ENCODE data around the gene ZSCAN12.
"Not testable (repeated sequence)": the region's sequence is repeated elsewhere in the genome, so short reads cannot be mapped to it uniquely, and the experiment has no call there.

ZSCAN12 gene

GRCh38 chr6:28408076-28408802 lies 8.7 kb upstream of the ZSCAN12 start:
- H3K27me3 Mint-ChIP-seq: peaks cover 29% of the 10 kb centered on the region
- H3K9me3 Mint-ChIP-seq: no peaks in the 10 kb centered on the region
- peak overlapping the region; percentile 36 to 52 for H3K4me3 Mint-ChIP-seq
- DNase-seq: peak in 1 of 2 donors; percentile 10
- peak overlapping the region; percentile 55 to 64 for H3K27ac Mint-ChIP-seq
- H3K4me1 Mint-ChIP-seq: peaks cover 26% of the 10 kb centered on the region
- peak; percentile 87 for ATAC-seq

GRCh38 chr6:28407401-28407800 lies 7.9 kb upstream of the ZSCAN12 start:
- H3K27me3 Mint-ChIP-seq: peaks cover 36% of the 10 kb centered on the region
- peak; percentile 94 for ATAC-seq

GRCh38 chr6:28403923-28404322 lies 4.4 kb upstream of the ZSCAN12 start:
- ATAC-seq, H3K27ac Mint-ChIP-seq: not testable (repeated sequence)

More at GRCh38 chr6:28407401-28407800, 7.9 kb upstream of the ZSCAN12 start:
- no peaks in the 10 kb centered on the region for H3K9me3 Mint-ChIP-seq
- peak overlapping the region; percentile 25 to 52 for H3K4me3 Mint-ChIP-seq
- H3K4me1 Mint-ChIP-seq: peaks cover 33% of the 10 kb centered on the region
- peak overlapping the region in 1 of 2 donors; percentile 88 for H3K27ac Mint-ChIP-seq
- DNase-seq: peak in 1 of 2 donors; percentile 35

GRCh38 chr6:28402197-28402596 lies 2.6 kb upstream of the ZSCAN12 start:
- no peak for ATAC-seq
- Mint-ChIP-seq H3K27me3 (peaks cover 31% of the 10 kb centered on the region), H3K27ac (no peak overlapping the region), H3K4me1 (peaks cover 47% of the 10 kb centered on the region), H3K4me3 (no peak overlapping the region), H3K9me3 (no peaks in the 10 kb centered on the region)
- no peak for DNase-seq

More at GRCh38 chr6:28403923-28404322, 4.4 kb upstream of the ZSCAN12 start:
- Mint-ChIP-seq H3K4me1 (peaks cover 51% of the 10 kb centered on the region), H3K27me3 (peaks cover 31% of the 10 kb centered on the region)
- H3K9me3 Mint-ChIP-seq, DNase-seq, H3K4me3 Mint-ChIP-seq: not testable (repeated sequence)

- Mint-ChIP-seq H3K4me3 (peak overlapping the region in 1 of 2 donors; percentile 18), H3K27ac (peak overlapping the region in 1 of 2 donors; percentile 35), H3K4me1 (peaks cover 52% of the 10 kb centered on the region), H3K9me3 (no peaks in the 10 kb centered on the region), H3K27me3 (peaks cover 29% of the 10 kb centered on the region)
- DNase-seq (no peak), ATAC-seq (no peak)
Observed at GRCh38 chr6:28401172-28401571, 1.6 kb upstream of the ZSCAN12 start.

GRCh38 chr6:28400122-28400451 lies 540 bp upstream of the ZSCAN12 start:
- no peak for ATAC-seq
- DNase-seq: no peak
- Mint-ChIP-seq H3K4me3 (peak overlapping the region; percentile 91 to 94), H3K27me3 (peaks cover 22% of the 10 kb centered on the region), H3K9me3 (no peaks in the 10 kb centered on the region), H3K4me1 (peaks cover 63% of the 10 kb centered on the region), H3K27ac (peak overlapping the region; percentile 98)

GRCh38 chr6:28395918-28396317 lies 3.6 kb downstream of the ZSCAN12 start:
- no peak for ATAC-seq
- Mint-ChIP-seq H3K4me1 (peaks cover 54% of the 10 kb centered on the region), H3K27ac (no peak overlapping the region), H3K27me3 (peaks cover under 1% of the 10 kb centered on the region), H3K4me3 (peak overlapping the region; percentile 21 to 49), H3K9me3 (no peaks in the 10 kb centered on the region)
- no peak for DNase-seq

- Mint-ChIP-seq H3K27ac (no peak overlapping the region), H3K27me3 (no peaks in the 10 kb centered on the region), H3K9me3 (no peaks in the 10 kb centered on the region), H3K4me1 (peaks cover 47% of the 10 kb centered on the region), H3K4me3 (no peak overlapping the region)
- DNase-seq (no peak), ATAC-seq (no peak)
Observed at GRCh38 chr6:28393912-28394662, 5.5 kb downstream of the ZSCAN12 start.

- Mint-ChIP-seq H3K9me3 (no peaks in the 10 kb centered on the region), H3K27ac (no peak overlapping the region), H3K27me3 (no peaks in the 10 kb centered on the region), H3K4me3 (no peak overlapping the region), H3K4me1 (peaks cover 25% of the 10 kb centered on the region)
- no peak for ATAC-seq
- no peak for DNase-seq
Observed at GRCh38 chr6:28390688-28391087, 8.9 kb downstream of the ZSCAN12 start.

- Mint-ChIP-seq H3K27me3 (no peaks in the 10 kb centered on the region), H3K4me1 (peaks cover 30% of the 10 kb centered on the region), H3K27ac (no peak overlapping the region), H3K4me3 (no peak overlapping the region), H3K9me3 (peaks cover 0 to 7% of the 10 kb centered on the region in 2 donors)
- DNase-seq (no peak), ATAC-seq (no peak)
Observed at GRCh38 chr6:28384143-28384533, 15.4 kb downstream of the ZSCAN12 start.

- no peaks in the 10 kb centered on the region for H3K27me3 Mint-ChIP-seq
- ATAC-seq (peak; percentile 88), DNase-seq (peak; percentile 53 to 55)
- H3K4me3 Mint-ChIP-seq: peak overlapping the region; percentile 76 to 91
- H3K9me3 Mint-ChIP-seq: peaks cover 0 to 7% of the 10 kb centered on the region in 2 donors
- H3K4me1 Mint-ChIP-seq: peaks cover 28% of the 10 kb centered on the region
- H3K27ac Mint-ChIP-seq: peak overlapping the region; percentile 47 to 95
Observed at GRCh38 chr6:28383235-28384142, 16.1 kb downstream of the ZSCAN12 start.

- peaks cover 0 to 7% of the 10 kb centered on the region in 2 donors for H3K9me3 Mint-ChIP-seq
- DNase-seq (no peak), ATAC-seq (no peak)
- H3K27ac Mint-ChIP-seq: no peak overlapping the region
- H3K4me3 Mint-ChIP-seq: no peak overlapping the region
- H3K27me3 Mint-ChIP-seq: no peaks in the 10 kb centered on the region
- H3K4me1 Mint-ChIP-seq: peaks cover 24% of the 10 kb centered on the region
Observed at GRCh38 chr6:28380381-28380780, 19.2 kb downstream of the ZSCAN12 start.

- H3K9me3 Mint-ChIP-seq: peaks cover 0 to 7% of the 10 kb centered on the region in 2 donors
- no peak overlapping the region for H3K4me3 Mint-ChIP-seq
- H3K27ac Mint-ChIP-seq: no peak overlapping the region
- H3K27me3 Mint-ChIP-seq: no peaks in the 10 kb centered on the region
- ATAC-seq (no peak), DNase-seq (no peak)
- H3K4me1 Mint-ChIP-seq: peaks cover 18% of the 10 kb centered on the region
Observed at GRCh38 chr6:28378644-28379043, 20.9 kb downstream of the ZSCAN12 start.

- Mint-ChIP-seq H3K27me3 (no peaks in the 10 kb centered on the region), H3K4me3 (no peak overlapping the region), H3K27ac (no peak overlapping the region), H3K9me3 (peaks cover 0 to 7% of the 10 kb centered on the region in 2 donors), H3K4me1 (peaks cover 10% of the 10 kb centered on the region)
- DNase-seq: no peak
- ATAC-seq: no peak
Observed at GRCh38 chr6:28377879-28378278, 21.7 kb downstream of the ZSCAN12 start.

- Mint-ChIP-seq H3K4me1 (no peaks in the 10 kb centered on the region), H3K27ac (no peak overlapping the region), H3K27me3 (no peaks in the 10 kb centered on the region), H3K4me3 (no peak overlapping the region), H3K9me3 (no peaks in the 10 kb centered on the region)
- no peak for DNase-seq
- no peak for ATAC-seq
Observed at GRCh38 chr6:28373925-28374324, 25.6 kb downstream of the ZSCAN12 start.

All from stimulated activated naive CD8-positive, alpha-beta T cell treated with anti-CD3 and anti-CD28 coated beads, Interleukin-15, amount 100 ng/mL, for 72 hours (primary cell).